ENCODE measurements around the gene CNTRL. TPM values are rescaled to one million over a fixed set of nuclear protein-coding genes. Genes with fewer than 3 reads are reported as not detected.

Gene CNTRL
- total and polyA plus RNA-seq, 2 donors (not counting 1 experiment from before 2014, with no cell fraction given): 40.0 to 146 TPM

DNA sequence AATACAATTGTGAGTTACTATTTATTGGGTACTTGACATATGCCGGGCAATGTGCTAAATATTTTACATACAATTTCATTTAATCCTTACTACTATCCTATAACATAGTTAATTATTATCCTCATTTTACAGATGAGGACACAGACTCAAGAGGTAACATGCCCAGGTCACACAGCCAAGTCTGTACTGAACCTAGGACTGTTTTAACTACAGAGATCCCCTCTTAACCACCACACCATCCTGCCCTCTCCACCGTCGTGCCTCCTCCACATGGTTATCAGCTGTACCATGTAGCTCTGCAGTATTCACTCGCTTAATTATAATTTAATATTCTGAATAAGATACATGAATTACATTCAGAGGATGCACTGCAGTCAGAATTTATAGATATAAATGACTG, 121.6 kb downstream of the CNTRL start:
- Mint-ChIP-seq H3K4me3 (peak overlapping the region; percentile 27), H3K4me1 (peaks cover 83% of the 10 kb centered on the region), H3K27ac (no peak overlapping the region), H3K27me3 (no peaks in the 10 kb centered on the region), H3K9me3 (ENCODE audit: insufficient read depth) (no peaks in the 10 kb centered on the region)
- TF ChIP-seq CTCF (IDR thresholded peaks at IDR 0.05) (no peak), EZH2 (IDR thresholded peaks at IDR 0.05; ENCODE audit: borderline replicate concordance, insufficient read depth, low read depth, low read length, poor library complexity, severe bottlenecking) (no peak)
- no peaks in the 10 kb centered on the region for H3K9me3 ChIP-seq (ENCODE audit: control extremely low read depth in 1 of 3, control insufficient read depth in 2 of 3, insufficient read depth in 1 of 3, low read length in 2 of 3)
- ChIA-PET POLR2A (interaction anchor here (1.1 kb wide), 1 partner anchor 11 kb away, joined by 3 read pairs; no protein-coding TSS in a partner anchor), CTCF (interaction anchor here (0.9 kb wide), 1 partner anchor 18 kb away, joined by 3 read pairs; no protein-coding TSS in a partner anchor)
- peak overlapping the region in 1 of 2 donors; percentile 75 for H3K27ac ChIP-seq (ENCODE audit: low read length in 2 of 2)
- H3K27me3 ChIP-seq (replicated peaks in 1 of 4; ENCODE audit: control extremely low read depth in 1 of 4, control insufficient read depth in 3 of 4, insufficient read depth in 4 of 4, low read length in 3 of 4): no peaks in the 10 kb centered on the region
- peak overlapping the region; percentile 14 for H3K9ac ChIP-seq (ENCODE audit: low read length)
- WGBS (ENCODE audit: insufficient coverage): no CpG with 5 or more reads among the region's 4 CpGs
- peak overlapping the region; percentile 92 for H3K4me2 ChIP-seq (replicated peaks; ENCODE audit: low read depth, low read length, poor library complexity, severe bottlenecking)
- peaks cover 2% of the 10 kb centered on the region in 2 experiments for H3K36me3 ChIP-seq (replicated peaks in 1 of 2; ENCODE audit: control extremely low read depth in 1 of 2, control insufficient read depth in 1 of 2, extremely low read depth in 1 of 2, insufficient read depth in 2 of 2, low read length in 1 of 2)
- peaks cover 38 to 88% of the 10 kb centered on the region in 2 donors for H3K4me1 ChIP-seq (ENCODE audit: control insufficient read depth in 2 of 2, insufficient read depth in 2 of 2, low read length in 2 of 2)
- ATAC-seq (ENCODE audit: low read depth) (no peak), DNase-seq (no peak)
- H3K79me2 ChIP-seq (ENCODE audit: control insufficient read depth, insufficient read depth, low read length): peaks cover 100% of the 10 kb centered on the region
- H3K4me3 ChIP-seq (ENCODE audit: control extremely low read depth in 1 of 5, extremely low read depth in 1 of 5, insufficient read depth in 1 of 5, low read depth in 2 of 5, low read length in 4 of 5): no peak overlapping the region
- peaks cover 79% of the 10 kb centered on the region for H4K20me1 ChIP-seq (ENCODE audit: control insufficient read depth, insufficient read depth, low read length, poor library complexity, severe bottlenecking)
- intact Hi-C loops (cut with micrococcal nuclease): no loop called here
- H2AFZ ChIP-seq (ENCODE audit: insufficient read depth, low read depth, low read length, poor library complexity, severe bottlenecking): no peak overlapping the region

GRCh38 chr9:121197132-121197531, 122.4 kb downstream of the CNTRL start:
- Histone ChIP-seq H3K27ac (ENCODE audit: low read length in 2 of 2) (no peak overlapping the region), H3K27me3 (replicated peaks in 1 of 4; ENCODE audit: control extremely low read depth in 1 of 4, control insufficient read depth in 3 of 4, insufficient read depth in 4 of 4, low read length in 3 of 4) (no peaks in the 10 kb centered on the region), H3K9me3 (ENCODE audit: control extremely low read depth in 1 of 3, control insufficient read depth in 2 of 3, insufficient read depth in 1 of 3, low read length in 2 of 3) (no peaks in the 10 kb centered on the region), H3K79me2 (ENCODE audit: control insufficient read depth, insufficient read depth, low read length) (peaks cover 97% of the 10 kb centered on the region), H3K36me3 (replicated peaks in 1 of 2; ENCODE audit: control extremely low read depth in 1 of 2, control insufficient read depth in 1 of 2, extremely low read depth in 1 of 2, insufficient read depth in 2 of 2, low read length in 1 of 2) (no peaks in the 10 kb centered on the region), H3K4me3 (ENCODE audit: control extremely low read depth in 1 of 5, extremely low read depth in 1 of 5, insufficient read depth in 1 of 5, low read depth in 2 of 5, low read length in 4 of 5) (no peak overlapping the region), H3K9ac (ENCODE audit: low read length) (no peak overlapping the region), H3K4me2 (replicated peaks; ENCODE audit: low read depth, low read length, poor library complexity, severe bottlenecking) (peak overlapping the region; percentile 92), H3K4me1 (ENCODE audit: control insufficient read depth in 2 of 2, insufficient read depth in 2 of 2, low read length in 2 of 2) (peaks cover 38 to 83% of the 10 kb centered on the region in 2 donors), H2AFZ (ENCODE audit: insufficient read depth, low read depth, low read length, poor library complexity, severe bottlenecking) (no peak overlapping the region), H4K20me1 (ENCODE audit: control insufficient read depth, insufficient read depth, low read length, poor library complexity, severe bottlenecking) (peaks cover 76% of the 10 kb centered on the region)
- no CpG with 5 or more reads among the region's 1 CpG for WGBS (ENCODE audit: insufficient coverage)
- Mint-ChIP-seq H3K27me3 (no peaks in the 10 kb centered on the region), H3K4me1 (peaks cover 80% of the 10 kb centered on the region), H3K4me3 (peak overlapping the region; percentile 35), H3K27ac (no peak overlapping the region), H3K9me3 (ENCODE audit: insufficient read depth) (no peaks in the 10 kb centered on the region)
- ATAC-seq (ENCODE audit: low read depth): no peak
- ChIA-PET POLR2A (interaction anchor here (1.1 kb wide), 1 partner anchor 12 kb away, joined by 3 read pairs; no protein-coding TSS in a partner anchor), CTCF (interaction anchor here (0.9 to 5.3 kb wide), 2 partner anchors 16 to 17 kb away, joined by 3 to 61 read pairs; no protein-coding TSS in a partner anchor)
- no peak for TF ChIP-seq EZH2 (IDR thresholded peaks at IDR 0.05; ENCODE audit: borderline replicate concordance, insufficient read depth, low read depth, low read length, poor library complexity, severe bottlenecking)
- TF ChIP-seq CTCF (IDR thresholded peaks at IDR 0.05): peak; percentile 0
- no peak for DNase-seq
- intact Hi-C loops (cut with micrococcal nuclease): no loop called here
